SJSA1 (cell line): Measurements from ENCODE around the gene DPP4. TPM values are rescaled to one million over a fixed set of nuclear protein-coding genes. Genes with fewer than 3 reads are reported as not detected.
"Not testable (repeated sequence)": the region's sequence is repeated elsewhere in the genome, so short reads cannot be mapped to it uniquely, and the experiment has no call there.

ENCODE experiments used
- DNase-seq, 2 experiments: peaks; one replicate each; pipeline ENCODE4 v3.0.0-alpha.2; 2015 to 2020; ENCODE audit warnings: low spot score in 2 of 2, low read depth in 1 of 2
- H3K27ac ChIP-seq: fragments of 250-450 bp; sonication (Bioruptor Pico); 2 replicates; pipeline ENCODE4 v1.5.1; 2020; ENCODE audit warnings: mild to moderate bottlenecking, moderate library complexity
- H3K27me3 ChIP-seq: fragments of 250-450 bp; sonication (Bioruptor Pico); replicated peaks from 2 replicates; pipeline ENCODE4 v1.5.1; 2020; ENCODE audit warnings: mild to moderate bottlenecking, moderate library complexity
- H3K36me3 ChIP-seq: fragments of 250-450 bp; sonication (Bioruptor Pico); 2 replicates; pipeline ENCODE4 v1.5.1; 2020; ENCODE audit warnings: mild to moderate bottlenecking
- H3K4me1 ChIP-seq: fragments of 250-450 bp; sonication (Bioruptor Pico); replicated peaks from 2 replicates; pipeline ENCODE4 v1.6.1; 2021; ENCODE audit warnings: mild to moderate bottlenecking
- H3K4me3 ChIP-seq: fragments of 250-450 bp; sonication (Bioruptor Pico); 2 replicates; pipeline ENCODE4 v1.5.1; 2020; ENCODE audit warnings: mild to moderate bottlenecking
- H3K9me3 ChIP-seq: fragments of 250-450 bp; sonication (Bioruptor Pico); replicated peaks from 2 replicates; pipeline ENCODE4 v1.5.1; 2020; ENCODE audit warnings: mild to moderate bottlenecking
- total RNA-seq: library from RNA; depleted of rRNA; stranded (reverse); fragments of >200 nt; shearing (Covaris generic); gene quantifications from 2 replicates; pipeline ENCODE4 v1.2.3, GENCODE V29; 2014; rRNA removed

DPP4 gene
- total RNA-seq, 1 experiment from 2014 or later: not detected

DNA sequence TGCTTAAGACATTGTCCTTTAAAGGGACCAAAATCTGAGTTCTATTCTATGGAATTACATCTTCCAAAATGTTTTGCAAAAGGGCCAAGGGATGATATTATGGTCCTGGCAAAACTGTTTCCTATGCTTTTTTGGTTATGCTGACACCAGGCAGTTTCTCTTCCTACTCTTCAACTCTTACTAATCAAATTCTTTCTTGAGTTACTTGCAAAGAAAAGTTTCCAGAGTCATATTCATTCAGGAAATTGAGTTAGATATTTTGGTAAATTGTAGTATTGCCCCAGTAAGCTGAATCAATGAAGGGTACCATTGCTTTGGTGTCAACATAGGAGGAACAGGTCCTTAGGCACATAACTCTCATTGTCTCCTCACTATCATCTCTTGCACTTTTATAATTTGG, 118.8 kb downstream of the DPP4 start:
- Histone ChIP-seq H3K36me3 (no peaks in the 10 kb centered on the region), H3K9me3 (no peaks in the 10 kb centered on the region), H3K4me1 (no peaks in the 10 kb centered on the region), H3K27me3 (peaks cover 13% of the 10 kb centered on the region), H3K27ac (no peak overlapping the region), H3K4me3 (no peak overlapping the region)
- DNase-seq: no peak

GRCh38 chr2:161954103-161954502, 119.9 kb downstream of the DPP4 start:
- H3K36me3 ChIP-seq: no peaks in the 10 kb centered on the region
- no peaks in the 10 kb centered on the region for H3K4me1 ChIP-seq
- H3K27ac ChIP-seq: no peak overlapping the region
- H3K27me3 ChIP-seq: peaks cover 13% of the 10 kb centered on the region
- no peak overlapping the region for H3K4me3 ChIP-seq
- no peak for DNase-seq
- H3K9me3 ChIP-seq: no peaks in the 10 kb centered on the region

GRCh38 chr2:161953367-161953766, 120.6 kb downstream of the DPP4 start:
- not testable (repeated sequence) for H3K9me3 ChIP-seq, H3K4me3 ChIP-seq, H3K27ac ChIP-seq, H3K36me3 ChIP-seq, H3K4me1 ChIP-seq, DNase-seq
- peaks cover 11% of the 10 kb centered on the region for H3K27me3 ChIP-seq

DNA sequence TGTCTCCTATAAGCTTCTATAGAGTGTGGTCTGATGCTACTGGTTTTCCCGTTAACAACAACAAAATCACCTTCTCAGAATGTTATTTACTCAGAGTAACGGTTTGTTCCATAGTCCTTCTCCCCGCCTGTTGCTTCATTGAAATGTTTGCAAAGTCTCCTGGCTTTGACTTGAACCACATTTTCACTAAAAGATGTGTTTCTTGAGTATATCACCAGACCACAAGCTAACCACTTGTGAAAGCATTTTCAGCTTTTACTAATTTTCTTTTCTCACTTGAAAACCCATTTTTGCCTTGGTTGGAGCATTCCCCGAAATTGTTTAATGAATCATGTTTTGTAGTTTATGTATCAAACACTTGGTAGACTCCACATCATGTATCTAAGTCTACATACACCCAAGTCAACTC, 121.2 kb downstream of the DPP4 start:
- no peak for DNase-seq
- no peaks in the 10 kb centered on the region for H3K36me3 ChIP-seq
- no peak overlapping the region for H3K4me3 ChIP-seq
- H3K27me3 ChIP-seq: peaks cover 5% of the 10 kb centered on the region
- H3K9me3 ChIP-seq: no peaks in the 10 kb centered on the region
- H3K4me1 ChIP-seq: no peaks in the 10 kb centered on the region
- H3K27ac ChIP-seq: no peak overlapping the region

- no peak for DNase-seq
- Histone ChIP-seq H3K4me1 (no peaks in the 10 kb centered on the region), H3K4me3 (no peak overlapping the region), H3K9me3 (no peaks in the 10 kb centered on the region), H3K36me3 (no peaks in the 10 kb centered on the region), H3K27ac (no peak overlapping the region), H3K27me3 (no peaks in the 10 kb centered on the region)
Observed at GRCh38 chr2:161947836-161948235, 126.2 kb downstream of the DPP4 start.

GRCh38 chr2:161947406-161947805, 126.6 kb downstream of the DPP4 start:
- Histone ChIP-seq H3K27ac (no peak overlapping the region), H3K9me3 (no peaks in the 10 kb centered on the region), H3K27me3 (no peaks in the 10 kb centered on the region), H3K4me3 (no peak overlapping the region), H3K36me3 (no peaks in the 10 kb centered on the region), H3K4me1 (no peaks in the 10 kb centered on the region)
- DNase-seq: no peak

DNA sequence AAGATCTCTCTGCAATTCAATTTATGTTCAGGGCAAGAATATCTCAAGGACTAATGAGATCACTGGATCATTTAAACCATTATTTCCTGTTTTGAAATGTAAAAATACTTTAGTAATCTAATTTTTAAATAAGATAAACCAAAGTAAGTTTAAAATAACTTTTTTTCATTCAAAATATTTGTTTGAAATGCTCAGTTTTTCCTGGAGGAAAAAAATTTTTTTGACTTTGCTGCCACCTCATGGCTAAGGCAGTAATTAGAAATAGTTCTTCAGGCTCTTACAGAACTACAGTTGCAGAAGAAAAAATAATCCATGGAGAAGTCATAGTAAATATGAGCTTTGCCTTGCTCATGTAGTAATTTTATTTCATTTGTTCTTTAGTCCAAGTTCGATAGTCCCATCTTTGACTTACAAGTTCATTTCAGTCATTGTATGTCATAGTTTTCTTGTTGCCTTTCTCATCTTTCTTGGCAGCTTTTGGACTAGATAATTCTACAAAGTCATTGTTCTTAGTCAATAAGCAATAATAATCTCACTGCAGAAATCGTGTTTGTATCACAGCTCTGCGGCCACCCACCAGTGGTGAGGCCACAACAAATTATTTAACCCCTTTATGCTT, 127.4 kb downstream of the DPP4 start:
- Histone ChIP-seq H3K9me3 (no peaks in the 10 kb centered on the region), H3K4me1 (no peaks in the 10 kb centered on the region), H3K27ac (no peak overlapping the region), H3K36me3 (no peaks in the 10 kb centered on the region), H3K27me3 (no peaks in the 10 kb centered on the region), H3K4me3 (no peak overlapping the region)
- DNase-seq: no peak

- Histone ChIP-seq H3K27me3 (no peaks in the 10 kb centered on the region), H3K36me3 (no peaks in the 10 kb centered on the region), H3K9me3 (no peaks in the 10 kb centered on the region), H3K4me1 (no peaks in the 10 kb centered on the region), H3K4me3 (no peak overlapping the region), H3K27ac (no peak overlapping the region)
- DNase-seq: no peak
Observed at GRCh38 chr2:161943011-161943410, 131.0 kb downstream of the DPP4 start.

Other genes starting within 250 kb of the DPP4 start
- gene GCG, start 78.0 kb upstream of the DPP4 start, total RNA-seq: not detected in 2 replicates
- 21.1 and 35.6 TPM in 2 replicates for gene FAP, start 169.2 kb upstream of the DPP4 start, total RNA-seq
- gene IFIH1, start 244.5 kb upstream of the DPP4 start, total RNA-seq: 2.7 and 2.8 TPM in 2 replicates